ENCODE results near the gene STK17A. TPM values are rescaled to one million over a fixed set of nuclear protein-coding genes. Genes with fewer than 3 reads are reported as not detected.

The STK17A gene
- total RNA-seq, 1 experiment from 2014 or later, result 75.4 TPM

- Histone ChIP-seq H3K4me2 (ENCODE audit: low read length) (no peak overlapping the region), H3K36me3 (ENCODE audit: low read depth, low read length) (peaks cover 79% of the 10 kb centered on the region), H2AFZ (ENCODE audit: low read length) (no peak overlapping the region), H3K9ac (ENCODE audit: low read length) (no peak overlapping the region), H3K4me1 (ENCODE audit: insufficient read depth, low read length) (no peaks in the 10 kb centered on the region), H3K9me3 (ENCODE audit: low read length) (no peaks in the 10 kb centered on the region), H3F3A (ENCODE audit: low read length, unreplicated experiment) (no peaks in the 10 kb centered on the region), H3K9me2 (replicated peaks; ENCODE audit: low read length) (no peaks in the 10 kb centered on the region), H3K4me3 (ENCODE audit: low read length) (no peak overlapping the region), H3K27ac (ENCODE audit: low read length) (no peak overlapping the region), H3K79me2 (ENCODE audit: low read length) (peaks cover 90% of the 10 kb centered on the region), H4K20me1 (ENCODE audit: low read length) (peaks cover 48% of the 10 kb centered on the region), H3K27me3 (ENCODE audit: low read length) (no peaks in the 10 kb centered on the region)
- intact Hi-C loops (cut with micrococcal nuclease), result no loop called here
- BruUV-seq (replicated peaks), result no TSS peak
- CTCF ChIA-PET, result no interaction called here
- no peak for ATAC-seq
- TF ChIP-seq EZH2 (IDR thresholded peaks at IDR 0.05; ENCODE audit: low read length, unreplicated experiment) (no peak), EZH2phosphoT487 (IDR thresholded peaks at IDR 0.05; ENCODE audit: borderline replicate concordance, low read length) (no peak), CTCF (conservative IDR thresholded peaks at IDR 0.05; ENCODE audit: low read depth, low read length) (no peak)
- POLR2A ChIA-PET (ENCODE audit: unreplicated experiment), result interaction anchor here (0.6 kb wide), 1 partner anchor 234 kb away, joined by 3 read pairs; no protein-coding TSS in a partner anchor
- DNase-seq, result no peak
Observed at GRCh38 chr7:43602256-43602655, 19.3 kb downstream of the STK17A start.

GRCh38 chr7:43604251-43604650, 21.3 kb downstream of the STK17A start:
- POLR2A ChIA-PET (ENCODE audit: unreplicated experiment), result interaction anchor here (0.6 kb wide), 2 partner anchors 21 to 125 kb away, joined by 3 to 5 read pairs; partner anchors contain the start of gene COA1
- no TSS peak for BruUV-seq (replicated peaks)
- DNase-seq (no peak), ATAC-seq (no peak)
- no peak overlapping the region for H3K9ac ChIP-seq (ENCODE audit: low read length)
- intact Hi-C loops (cut with micrococcal nuclease), result no loop called here
- no peaks in the 10 kb centered on the region for H3K27me3 ChIP-seq (ENCODE audit: low read length)
- peaks cover 82% of the 10 kb centered on the region for H3K36me3 ChIP-seq (ENCODE audit: low read depth, low read length)
- no peak overlapping the region for H2AFZ ChIP-seq (ENCODE audit: low read length)
- no peaks in the 10 kb centered on the region for H3F3A ChIP-seq (ENCODE audit: low read length, unreplicated experiment)
- CTCF ChIA-PET, result no interaction called here
- no peak for TF ChIP-seq EZH2 (IDR thresholded peaks at IDR 0.05; ENCODE audit: low read length, unreplicated experiment)
- H3K27ac ChIP-seq (ENCODE audit: low read length), result no peak overlapping the region
- H3K4me1 ChIP-seq (ENCODE audit: insufficient read depth, low read length), result no peaks in the 10 kb centered on the region
- no peak overlapping the region for H3K4me2 ChIP-seq (ENCODE audit: low read length)
- no peak overlapping the region for H3K4me3 ChIP-seq (ENCODE audit: low read length)
- H3K9me3 ChIP-seq (ENCODE audit: low read length), result no peaks in the 10 kb centered on the region
- peaks cover 91% of the 10 kb centered on the region for H3K79me2 ChIP-seq (ENCODE audit: low read length)
- peaks cover 57% of the 10 kb centered on the region for H4K20me1 ChIP-seq (ENCODE audit: low read length)
- no peaks in the 10 kb centered on the region for H3K9me2 ChIP-seq (replicated peaks; ENCODE audit: low read length)

GRCh38 chr7:43609097-43609496, 26.2 kb downstream of the STK17A start:
- H3K9me3 ChIP-seq (ENCODE audit: low read length), result no peaks in the 10 kb centered on the region
- no peak overlapping the region for H3K27ac ChIP-seq (ENCODE audit: low read length)
- no peak overlapping the region for H2AFZ ChIP-seq (ENCODE audit: low read length)
- H3K9ac ChIP-seq (ENCODE audit: low read length), result no peak overlapping the region
- peaks cover 46% of the 10 kb centered on the region for H4K20me1 ChIP-seq (ENCODE audit: low read length)
- DNase-seq (no peak), ATAC-seq (no peak)
- H3K79me2 ChIP-seq (ENCODE audit: low read length), result peaks cover 84% of the 10 kb centered on the region
- peaks cover 66% of the 10 kb centered on the region for H3K36me3 ChIP-seq (ENCODE audit: low read depth, low read length)
- H3K4me3 ChIP-seq (ENCODE audit: low read length), result no peak overlapping the region
- H3F3A ChIP-seq (ENCODE audit: low read length, unreplicated experiment), result no peaks in the 10 kb centered on the region
- no peaks in the 10 kb centered on the region for H3K4me1 ChIP-seq (ENCODE audit: insufficient read depth, low read length)
- BruUV-seq (replicated peaks), result no TSS peak
- H3K27me3 ChIP-seq (ENCODE audit: low read length), result no peaks in the 10 kb centered on the region
- H3K4me2 ChIP-seq (ENCODE audit: low read length), result no peak overlapping the region
- TF ChIP-seq CTCF (conservative IDR thresholded peaks at IDR 0.05; ENCODE audit: low read depth, low read length), result no peak
- TF ChIP-seq EZH2phosphoT487 (IDR thresholded peaks at IDR 0.05; ENCODE audit: borderline replicate concordance, low read length), result no peak
- no peak for TF ChIP-seq EZH2 (IDR thresholded peaks at IDR 0.05; ENCODE audit: low read length, unreplicated experiment)
- ChIA-PET CTCF (interaction anchor here (0.5 kb wide), 1 partner anchor 27 kb away, joined by 8 read pairs; no protein-coding TSS in a partner anchor), POLR2A (ENCODE audit: unreplicated experiment) (interaction anchor here (1.1 kb wide), 1 partner anchor 27 kb away, joined by 5 read pairs; the partner anchor contains the start of gene STK17A)
- no peaks in the 10 kb centered on the region for H3K9me2 ChIP-seq (replicated peaks; ENCODE audit: low read length)
- intact Hi-C loops (cut with micrococcal nuclease), result no loop called here

Measured in PC-3 (cell line).